T-cell (primary cell): ENCODE measurements around the gene POU1F1. TPM values are rescaled to one million over a fixed set of nuclear protein-coding genes. Genes with fewer than 3 reads are reported as not detected.

Experiments used
- ATAC-seq, 4 experiments: fragments of 200-7000 bp in 3 of 4; fragments of 150-1000 bp in 1 of 4; cut with Tn5 transposase; replicated peaks in 1 of 4; 1 replicate in 3 of 4; 2 replicates in 1 of 4; pipeline ENCODE4 v1.10.0; 2021; ENCODE audit warnings: moderate library complexity in 3 of 4, mild to moderate bottlenecking in 2 of 4, moderate number of reproducible peaks in 1 of 4
- CTCF ChIA-PET, 2 donors: fragments of 300-600 bp; sonication (Branson Sonifier 250); formaldehyde crosslinking; loops; one replicate each; lab custom pipeline; 2022; ENCODE audit warnings: antibody characterized with exemption in 2 of 2; lab: Charles Lee
- POLR2A ChIA-PET, 2 donors: fragments of 300-600 bp; sonication (Branson Sonifier 250); formaldehyde crosslinking; loops; one replicate each; lab custom pipeline; 2022; ENCODE audit warnings: antibody characterized with exemption in 2 of 2; lab: Charles Lee
- DNase-seq, 35 experiments: peaks; one replicate each; pipeline versions ENCODE4 v3.0.0 to v3.0.0-alpha.2; 2013 to 2023
- H3K27ac ChIP-seq: one replicate; pipeline ENCODE4 v1.5.1; 2013; ENCODE audit warnings: low read length
- H3K27me3 ChIP-seq, 2 experiments: replicated peaks in 1 of 2; 1 replicate in 1 of 2; 2 replicates in 1 of 2; pipeline versions ENCODE4 v1.6.1 to v1.7.0; 2013; ENCODE audit warnings: low read length in 1 of 2, mixed read lengths in 1 of 2; ENCODE audit not compliant: control insufficient read depth in 2 of 2, insufficient read depth in 2 of 2; ENCODE audit errors: extremely low read depth in 1 of 2
- H3K36me3 ChIP-seq, 2 donors: 1 replicate in 1 of 2; 2 replicates in 1 of 2; pipeline versions ENCODE4 v1.6.1 to v1.7.0; 2013; ENCODE audit warnings: low read length in 1 of 2; ENCODE audit not compliant: control insufficient read depth in 2 of 2, insufficient read depth in 1 of 2; ENCODE audit errors: extremely low read depth in 1 of 2
- H3K4me1 ChIP-seq, 2 experiments: 1 replicate in 1 of 2; 2 replicates in 1 of 2; pipeline versions ENCODE4 v1.6.1 to v1.7.0; 2013; ENCODE audit warnings: low read length in 2 of 2, mixed read lengths in 1 of 2; ENCODE audit not compliant: insufficient read depth in 2 of 2, control insufficient read depth in 1 of 2; ENCODE audit errors: extremely low read depth in 1 of 2
- H3K4me3 ChIP-seq, 2 donors: 1 replicate in 1 of 2; 2 replicates in 1 of 2; pipeline versions ENCODE4 v1.5.1 to v1.7.0; 2013; ENCODE audit warnings: mild to moderate bottlenecking in 2 of 2, low read length in 1 of 2, moderate library complexity in 1 of 2; ENCODE audit not compliant: control insufficient read depth in 1 of 2; ENCODE audit errors: extremely low read depth in 1 of 2
- H3K9me3 ChIP-seq: 2 replicates; pipeline ENCODE4 v1.7.0; 2013
- H3K27ac Mint-ChIP-seq, 2 donors: one replicate each; pipeline ENCODE4 v1.8.0; 2020 to 2021; ENCODE audit warnings: mild to moderate bottlenecking in 2 of 2, mixed read lengths in 2 of 2
- H3K27me3 Mint-ChIP-seq, 2 donors: one replicate each; pipeline ENCODE4 v1.8.0; 2021 to 2022; ENCODE audit warnings: mixed read lengths in 2 of 2
- H3K36me3 Mint-ChIP-seq: one replicate; pipeline ENCODE4 v1.8.0; 2021; ENCODE audit warnings: mixed read lengths
- H3K4me1 Mint-ChIP-seq, 3 donors: one replicate each; pipeline ENCODE4 v1.8.0; 2020 to 2022; ENCODE audit warnings: mixed read lengths in 3 of 3, mild to moderate bottlenecking in 1 of 3
- H3K4me3 Mint-ChIP-seq, 3 donors: one replicate each; pipeline ENCODE4 v1.8.0; 2020 to 2022; ENCODE audit warnings: mild to moderate bottlenecking in 3 of 3, mixed read lengths in 3 of 3, moderate library complexity in 3 of 3
- H3K9me3 Mint-ChIP-seq, 3 donors: one replicate each; pipeline ENCODE4 v1.8.0; 2020 to 2022; ENCODE audit warnings: mixed read lengths in 3 of 3
- WGBS: methylation state at CpG from one replicate; pipeline ENCODE4 v1.1.5; 2013; ENCODE audit warnings: missing lambda C conversion rate; ENCODE audit not compliant: insufficient coverage; 5-methylcytosine and 5-hydroxymethylcytosine counted together
- total RNA-seq, 35 experiments: library from RNA in 6 of 35; stranded (reverse) in 6 of 35; fragments of 120-200 nt in 1 of 35; gene quantifications; one replicate each; pipeline versions ENCODE4 v1.2.1 to v1.2.4 and lab custom pipeline; 2013 to 2026

Gene POU1F1
- total RNA-seq, 5 donors from 2014 or later (not counting 1 experiment from before 2014, with no cell fraction given), result not detected

DNA sequence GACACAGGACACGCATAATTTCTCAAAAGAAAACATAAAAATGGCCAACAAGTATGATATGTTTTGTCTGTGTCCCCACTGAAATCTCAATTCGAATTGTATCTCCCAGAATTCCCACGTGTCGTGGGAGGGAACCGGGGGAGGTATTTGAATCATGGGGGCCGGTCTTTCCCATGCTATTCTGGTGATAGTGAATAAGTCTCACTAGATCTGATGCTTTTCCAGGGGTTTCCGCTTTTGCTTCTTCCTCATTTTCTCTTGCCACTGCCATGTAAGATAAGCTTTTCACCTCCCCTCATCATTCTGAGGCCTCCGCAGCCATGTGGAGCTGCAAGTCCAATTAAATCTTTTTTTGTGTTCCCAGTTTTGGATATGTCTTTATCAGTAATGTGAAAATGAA lies 12.1 kb upstream of the POU1F1 start:
- 100% methylated on average over 1 of the region's 8 CpGs for WGBS

DNA sequence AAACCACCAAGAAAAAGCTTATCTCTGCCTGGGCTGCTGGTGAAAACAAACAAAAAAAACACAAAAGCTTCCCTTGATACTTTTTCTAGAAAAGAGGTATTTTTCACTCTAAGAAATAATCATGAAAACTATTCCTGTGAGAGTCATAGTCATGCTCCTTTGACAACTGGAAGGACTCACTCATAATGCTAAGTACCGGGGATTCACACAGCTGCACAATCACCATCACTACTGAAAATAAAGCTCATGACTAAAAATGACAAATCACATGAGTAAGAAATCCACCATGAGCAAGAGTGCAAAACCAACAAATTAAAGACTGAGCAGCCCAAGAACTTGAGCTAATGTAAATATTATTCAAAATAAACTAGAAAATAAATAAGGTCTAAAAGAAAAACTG lies 10.6 kb upstream of the POU1F1 start:
- no peaks in the 10 kb centered on the region for H3K4me1 Mint-ChIP-seq
- Histone ChIP-seq H3K4me3 (no peak overlapping the region), H3K36me3 (no peaks in the 10 kb centered on the region), H3K9me3 (no peaks in the 10 kb centered on the region), H3K27ac (no peak overlapping the region), H3K27me3 (no peaks in the 10 kb centered on the region), H3K4me1 (no peaks in the 10 kb centered on the region)
- H3K27ac Mint-ChIP-seq, result no peak overlapping the region
- DNase-seq (no peak), ATAC-seq (no peak)
- H3K27me3 Mint-ChIP-seq, result peaks cover 3 to 5% of the 10 kb centered on the region in 2 donors
- no peaks in the 10 kb centered on the region for H3K36me3 Mint-ChIP-seq
- CTCF ChIA-PET, result interaction anchor here (1.1 to 1.9 kb wide), 3 partner anchors 11 to 26 kb away, joined by 3 to 8 read pairs (median 4); no protein-coding TSS in a partner anchor
- WGBS, result no CpG with 5 or more reads among the region's 1 CpG
- POLR2A ChIA-PET, result interaction anchor here in 1 of 2 donors (0.5 kb wide), 1 partner anchor 880 kb away, joined by 11 read pairs; no protein-coding TSS in a partner anchor
- no peaks in the 10 kb centered on the region for H3K9me3 Mint-ChIP-seq
- H3K4me3 Mint-ChIP-seq, result no peak overlapping the region

More for the DNA sequence above, 12.1 kb upstream of the POU1F1 start:
- Mint-ChIP-seq H3K4me1 (no peaks in the 10 kb centered on the region), H3K36me3 (no peaks in the 10 kb centered on the region), H3K9me3 (no peaks in the 10 kb centered on the region), H3K4me3 (no peak overlapping the region), H3K27me3 (peaks cover 3 to 5% of the 10 kb centered on the region in 2 donors), H3K27ac (no peak overlapping the region)
- Histone ChIP-seq H3K9me3 (no peaks in the 10 kb centered on the region), H3K36me3 (no peaks in the 10 kb centered on the region), H3K27ac (no peak overlapping the region), H3K4me1 (no peaks in the 10 kb centered on the region), H3K27me3 (no peaks in the 10 kb centered on the region), H3K4me3 (no peak overlapping the region)
- POLR2A ChIA-PET, result no interaction called here
- DNase-seq, result no peak
- CTCF ChIA-PET, result interaction anchor here in 1 of 2 donors (0.7 kb wide), 1 partner anchor 10 kb away, joined by 3 read pairs; no protein-coding TSS in a partner anchor
- no peak for ATAC-seq

DNA sequence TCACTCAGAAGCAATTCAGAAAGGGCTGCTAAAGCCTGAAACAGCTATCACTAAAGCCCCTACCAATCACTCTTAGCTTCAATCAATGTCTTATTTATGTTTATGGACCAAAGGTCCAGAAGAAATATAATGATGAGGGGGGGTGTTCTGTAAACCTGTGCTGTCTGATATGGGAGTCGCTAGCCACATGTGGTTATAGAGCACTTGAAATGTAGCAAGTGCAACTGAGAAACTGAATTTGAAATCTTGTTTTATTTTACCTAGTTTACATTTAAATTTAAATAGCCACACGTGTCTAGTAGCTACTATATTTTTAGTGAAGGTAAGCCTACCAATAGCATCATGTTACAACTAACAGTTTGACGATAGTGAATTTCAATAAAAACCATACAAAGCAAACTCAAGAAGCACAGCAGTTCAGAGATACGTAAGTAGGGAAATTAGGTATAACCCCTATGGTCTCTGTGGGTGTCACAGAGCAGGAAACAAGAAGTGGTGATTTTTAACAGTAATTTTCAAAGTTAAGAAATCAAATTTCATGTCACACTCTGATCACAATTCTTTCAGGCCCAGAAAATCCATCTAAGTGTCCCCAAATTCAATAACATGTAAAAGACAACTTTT lies 3.6 kb downstream of the POU1F1 start:
- no peaks in the 10 kb centered on the region for H3K36me3 Mint-ChIP-seq
- H3K4me1 ChIP-seq, result peaks cover 4% of the 10 kb centered on the region in 2 experiments
- no peaks in the 10 kb centered on the region for H3K27me3 Mint-ChIP-seq
- H3K27ac ChIP-seq, result no peak overlapping the region
- ChIA-PET POLR2A (no interaction called here), CTCF (interaction anchor here in 1 of 2 donors (0.6 kb wide), 1 partner anchor 39 kb away, joined by 3 read pairs; no protein-coding TSS in a partner anchor)
- ATAC-seq, result no peak
- H3K4me1 Mint-ChIP-seq, result peaks cover 18 to 33% (median 22%) of the 10 kb centered on the region in 3 donors
- no peak overlapping the region for H3K4me3 Mint-ChIP-seq
- DNase-seq, result no peak
- H3K9me3 Mint-ChIP-seq, result no peaks in the 10 kb centered on the region
- WGBS, result no CpG with 5 or more reads among the region's 4 CpGs
- H3K9me3 ChIP-seq, result no peaks in the 10 kb centered on the region
- no peaks in the 10 kb centered on the region for H3K27me3 ChIP-seq
- no peak overlapping the region for H3K4me3 ChIP-seq
- H3K27ac Mint-ChIP-seq, result no peak overlapping the region
- H3K36me3 ChIP-seq, result no peaks in the 10 kb centered on the region

- WGBS, result 71% methylated on average over 1 of the region's 4 CpGs
- H3K9me3 ChIP-seq, result no peaks in the 10 kb centered on the region
- peak overlapping the region in 1 of 2 donors; percentile 8 for H3K27ac Mint-ChIP-seq
- ChIA-PET CTCF (interaction anchor here (0.7 to 2.2 kb wide), 4 partner anchors 10 to 36 kb away, joined by 3 to 6 read pairs (median 4); no protein-coding TSS in a partner anchor), POLR2A (no interaction called here)
- DNase-seq (peak in 2 of 35 experiments; percentile 2 to 5), ATAC-seq (peak in 2 of 4 experiments; percentile 52 to 64)
- H3K4me1 ChIP-seq, result peaks cover 4% of the 10 kb centered on the region in 2 experiments
- H3K27ac ChIP-seq, result no peak overlapping the region
- H3K36me3 Mint-ChIP-seq, result no peaks in the 10 kb centered on the region
- no peaks in the 10 kb centered on the region for H3K36me3 ChIP-seq
- no peaks in the 10 kb centered on the region for H3K27me3 Mint-ChIP-seq
- H3K4me3 Mint-ChIP-seq, result peak overlapping the region in 1 of 3 donors; percentile 16
- no peak overlapping the region for H3K4me3 ChIP-seq
- peaks cover 21 to 33% (median 22%) of the 10 kb centered on the region in 3 donors for H3K4me1 Mint-ChIP-seq
- H3K27me3 ChIP-seq, result no peaks in the 10 kb centered on the region
- no peaks in the 10 kb centered on the region for H3K9me3 Mint-ChIP-seq
Observed at GRCh38 chr3:87270908-87271700, 5.3 kb downstream of the POU1F1 start.

GRCh38 chr3:87269723-87270122 lies 6.7 kb downstream of the POU1F1 start:
- no peaks in the 10 kb centered on the region for H3K9me3 ChIP-seq
- no peaks in the 10 kb centered on the region for H3K9me3 Mint-ChIP-seq
- no peaks in the 10 kb centered on the region for H3K27me3 ChIP-seq
- H3K27ac Mint-ChIP-seq, result no peak overlapping the region
- H3K27me3 Mint-ChIP-seq, result no peaks in the 10 kb centered on the region
- ATAC-seq, result no peak
- no peaks in the 10 kb centered on the region for H3K36me3 ChIP-seq
- peaks cover 21 to 33% (median 22%) of the 10 kb centered on the region in 3 donors for H3K4me1 Mint-ChIP-seq
- H3K4me1 ChIP-seq, result peaks cover 4% of the 10 kb centered on the region in 2 experiments
- H3K36me3 Mint-ChIP-seq, result no peaks in the 10 kb centered on the region
- no peak overlapping the region for H3K4me3 ChIP-seq
- no peak overlapping the region for H3K27ac ChIP-seq
- POLR2A ChIA-PET, result no interaction called here
- H3K4me3 Mint-ChIP-seq, result no peak overlapping the region
- DNase-seq, result no peak
- CTCF ChIA-PET, result interaction anchor here (0.9 to 2.2 kb wide), 3 partner anchors 9 to 10 kb away, joined by 3 to 6 read pairs (median 4); no protein-coding TSS in a partner anchor

DNA sequence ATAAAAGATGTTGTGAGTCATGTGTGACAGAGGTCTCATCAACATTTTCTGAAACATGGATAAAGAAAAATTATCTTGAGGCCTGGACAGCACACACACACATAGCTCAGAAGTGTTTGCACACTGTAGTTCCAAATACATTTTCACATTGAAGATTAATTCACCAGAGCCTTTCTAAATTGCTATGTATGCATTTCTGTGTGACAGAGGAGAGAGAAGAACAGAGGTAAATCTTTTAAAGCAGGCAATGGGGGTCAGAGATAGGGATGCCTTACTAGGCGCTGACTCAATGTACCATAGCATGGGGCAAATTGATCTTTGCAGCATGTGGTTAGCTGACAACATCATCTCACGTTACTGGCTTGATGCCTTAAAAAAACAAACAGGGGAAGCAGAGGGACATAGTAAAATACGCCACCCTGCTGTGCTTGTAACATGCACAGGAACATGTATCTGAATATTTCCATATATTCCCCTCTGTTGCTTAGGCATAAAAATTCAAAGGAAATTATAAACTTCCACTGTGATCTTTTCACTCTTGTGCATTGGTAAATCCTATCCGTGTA lies 7.7 kb downstream of the POU1F1 start:
- no peaks in the 10 kb centered on the region for H3K9me3 Mint-ChIP-seq

More for the DNA sequence above, 7.7 kb downstream of the POU1F1 start:
- POLR2A ChIA-PET, result no interaction called here
- H3K4me3 ChIP-seq, result no peak overlapping the region
- H3K4me1 ChIP-seq, result peaks cover 4% of the 10 kb centered on the region in 2 experiments
- no peaks in the 10 kb centered on the region for H3K36me3 ChIP-seq
- no peak for ATAC-seq
- Mint-ChIP-seq H3K27me3 (no peaks in the 10 kb centered on the region), H3K36me3 (no peaks in the 10 kb centered on the region), H3K27ac (no peak overlapping the region), H3K4me3 (no peak overlapping the region), H3K4me1 (peaks cover 21 to 33% (median 22%) of the 10 kb centered on the region in 3 donors)
- WGBS, result 63% methylated on average over 2 of the region's 4 CpGs
- CTCF ChIA-PET, result no interaction called here
- no peaks in the 10 kb centered on the region for H3K9me3 ChIP-seq
- DNase-seq, result no peak
- H3K27ac ChIP-seq, result no peak overlapping the region
- no peaks in the 10 kb centered on the region for H3K27me3 ChIP-seq
